H1 (cell line): ENCODE data around the gene SMC6. TPM values are rescaled to one million over a fixed set of nuclear protein-coding genes. Genes with fewer than 3 reads are reported as not detected.

ENCODE experiments used
- CTCF ChIA-PET: fragments of 300-600 bp; sonication (Branson Sonifier 250); formaldehyde crosslinking; loops from one replicate; lab custom pipeline; 2021; ENCODE audit not compliant: partially characterized antibody; lab: Charles Lee
- POLR2A ChIA-PET: fragments of 300-600 bp; sonication (Branson Sonifier 250); formaldehyde crosslinking; loops from one replicate; lab custom pipeline; 2021; ENCODE audit warnings: inconsistent platforms; ENCODE audit not compliant: partially characterized antibody; lab: Charles Lee
- DNase-seq, 2 experiments: peaks; one replicate each; pipeline versions ENCODE4 v3.0.0 to v3.0.0-alpha.2; 2010 to 2022; ENCODE audit warnings: low spot score in 2 of 2, low read depth in 1 of 2, mixed read lengths in 1 of 2
- FAIRE-seq: peaks from 2 replicates; lab custom pipeline; 2011; peaks lifted over from hg19 to GRCh38; lab: Jason Lieb, UNC
- H2AFZ ChIP-seq: 2 replicates; pipeline ENCODE4 v1.8.1; 2012; ENCODE audit warnings: low read length, inconsistent platforms
- H2AK5ac ChIP-seq: 2 replicates; pipeline ENCODE4 v1.6.1; 2013; ENCODE audit warnings: low read depth, low read length
- H2BK120ac ChIP-seq: replicated peaks from 2 replicates; pipeline ENCODE3; 2013; ENCODE audit warnings: low read depth, low read length, inconsistent platforms
- H2BK12ac ChIP-seq: 2 replicates; pipeline ENCODE4 v1.6.1; 2013; ENCODE audit warnings: low read depth, low read length
- H2BK15ac ChIP-seq: 2 replicates; pipeline ENCODE4 v1.6.1; 2013; ENCODE audit warnings: low read length
- H2BK20ac ChIP-seq: 2 replicates; pipeline ENCODE4 v1.6.1; 2013; ENCODE audit warnings: low read length
- H2BK5ac ChIP-seq: 2 replicates; pipeline ENCODE4 v1.6.1; 2013; ENCODE audit warnings: low read depth, low read length
- H3K14ac ChIP-seq: 2 replicates; pipeline ENCODE4 v1.6.1; 2013; ENCODE audit warnings: inconsistent platforms; ENCODE audit not compliant: insufficient read length
- H3K18ac ChIP-seq: 2 replicates; pipeline ENCODE4 v1.6.1; 2013; ENCODE audit warnings: low read length; ENCODE audit errors: extremely low read depth
- H3K23ac ChIP-seq: 2 replicates; pipeline ENCODE4 v1.6.1; 2013; ENCODE audit warnings: inconsistent platforms; ENCODE audit not compliant: insufficient read length
- H3K23me2 ChIP-seq: 2 replicates; pipeline ENCODE4 v1.6.1; 2013; ENCODE audit warnings: low read depth, low read length
- H3K27ac ChIP-seq: 2 replicates; pipeline ENCODE4 v1.6.1; 2011; ENCODE audit warnings: low read depth, low read length, inconsistent platforms
- H3K27me3 ChIP-seq, 4 experiments: replicated peaks in 1 of 4; 1 replicate in 1 of 4; 2 replicates in 3 of 4; pipeline versions ENCODE4 v1.6.1 to v1.8.1; 2011 to 2013; ENCODE audit warnings: low read length in 3 of 4, mild to moderate bottlenecking in 3 of 4, inconsistent platforms in 2 of 4, mixed read lengths in 2 of 4, moderate library complexity in 1 of 4; ENCODE audit not compliant: control insufficient read depth in 3 of 4, insufficient read depth in 3 of 4; ENCODE audit errors: extremely low read depth in 1 of 4
- H3K36me3 ChIP-seq, 4 experiments: 2 replicates each; pipeline versions ENCODE4 v1.6.1 to v1.8.1; 2011 to 2013; ENCODE audit warnings: mild to moderate bottlenecking in 4 of 4, low read length in 3 of 4, moderate library complexity in 2 of 4, control low read depth in 1 of 4, inconsistent platforms in 1 of 4; ENCODE audit not compliant: insufficient read depth in 4 of 4, control insufficient read depth in 2 of 4
- H3K4ac ChIP-seq: replicated peaks from 2 replicates; pipeline ENCODE3; 2013; ENCODE audit warnings: low read length, low read depth, mixed read lengths, inconsistent platforms; ENCODE audit not compliant: insufficient read length
- H3K4me1 ChIP-seq, 4 experiments: replicated peaks in 1 of 4; 1 replicate in 1 of 4; 2 replicates in 3 of 4; pipeline versions ENCODE4 v1.6.1 to v1.8.1; 2011 to 2013; ENCODE audit warnings: low read length in 3 of 4, inconsistent platforms in 2 of 4, mixed read lengths in 1 of 4; ENCODE audit not compliant: insufficient read depth in 4 of 4, control insufficient read depth in 3 of 4
- H3K4me2 ChIP-seq, 2 experiments: 2 replicates each; pipeline versions ENCODE4 v1.6.1 to v1.8.1; 2011 to 2013; ENCODE audit warnings: low read depth in 2 of 2, low read length in 2 of 2, control low read depth in 1 of 2, inconsistent platforms in 1 of 2, mild to moderate bottlenecking in 1 of 2; ENCODE audit not compliant: insufficient read depth in 1 of 2
- H3K4me3 ChIP-seq, 4 experiments: fragments of 200-600, 300-600 bp in 1 of 4; sonication (generic), shearing (Covaris generic), sonication (Bioruptor Twin) in 1 of 4; 2 replicates each; pipeline versions ENCODE4 v1.5.1 to v1.8.1; 2011 to 2016; ENCODE audit warnings: low read length in 4 of 4, low read depth in 3 of 4, control low read depth in 2 of 4, inconsistent platforms in 2 of 4, mild to moderate bottlenecking in 2 of 4, mixed read lengths in 1 of 4, moderate library complexity in 1 of 4; ENCODE audit not compliant: insufficient read depth in 2 of 4; ENCODE audit errors: extremely low read depth in 1 of 4
- H3K56ac ChIP-seq: replicated peaks from 2 replicates; pipeline ENCODE3; 2013; ENCODE audit warnings: low read depth, mild to moderate bottlenecking, mixed read lengths, low read length, inconsistent platforms; ENCODE audit not compliant: insufficient read length
- H3K79me1 ChIP-seq: 2 replicates; pipeline ENCODE4 v1.6.1; 2013; ENCODE audit warnings: low read depth, low read length, control low read depth
- H3K79me2 ChIP-seq, 2 experiments: 2 replicates each; pipeline versions ENCODE4 v1.6.1 to v1.8.1; 2012 to 2013; ENCODE audit warnings: low read length in 2 of 2, mild to moderate bottlenecking in 2 of 2, inconsistent platforms in 1 of 2; ENCODE audit not compliant: insufficient read depth in 2 of 2, control insufficient read depth in 1 of 2
- H3K9ac ChIP-seq, 4 experiments: replicated peaks in 1 of 4; 1 replicate in 1 of 4; 2 replicates in 3 of 4; pipeline versions ENCODE4 v1.6.1 to v1.8.1; 2011 to 2013; ENCODE audit warnings: low read depth in 3 of 4, low read length in 3 of 4, control low read depth in 2 of 4, mild to moderate bottlenecking in 2 of 4, moderate library complexity in 2 of 4, inconsistent platforms in 1 of 4; ENCODE audit errors: extremely low read depth in 1 of 4
- H3K9me3 ChIP-seq, 2 experiments: 2 replicates each; pipeline versions ENCODE4 v1.6.1 to v1.8.1; 2012 to 2013; ENCODE audit warnings: mild to moderate bottlenecking in 2 of 2, moderate library complexity in 2 of 2, control low read depth in 1 of 2, inconsistent platforms in 1 of 2, low read depth in 1 of 2, low read length in 1 of 2, mixed read lengths in 1 of 2; ENCODE audit not compliant: insufficient read depth in 2 of 2
- H4K20me1 ChIP-seq, 2 experiments: replicated peaks in 1 of 2; 2 replicates each; pipeline versions ENCODE3 to v1.8.1; 2011 to 2013; ENCODE audit warnings: inconsistent platforms in 2 of 2, low read length in 2 of 2, mild to moderate bottlenecking in 1 of 2; ENCODE audit not compliant: insufficient read depth in 2 of 2, control insufficient read depth in 1 of 2
- H4K5ac ChIP-seq: 2 replicates; pipeline ENCODE4 v1.6.1; 2013; ENCODE audit warnings: low read length, low read depth, mixed read lengths, inconsistent platforms; ENCODE audit not compliant: insufficient read length
- H4K8ac ChIP-seq: 2 replicates; pipeline ENCODE4 v1.8.0; 2013; ENCODE audit warnings: mild to moderate bottlenecking, moderate library complexity, low read length, inconsistent platforms; ENCODE audit not compliant: insufficient read depth; ENCODE audit errors: extremely low read depth
- H4K91ac ChIP-seq: replicated peaks from 2 replicates; pipeline ENCODE3; 2013; ENCODE audit warnings: low read length, mixed read lengths, inconsistent platforms; ENCODE audit not compliant: insufficient read length
- ASH2L ChIP-seq: fragments of 200-600, 300-600 bp; sonication (generic); IDR thresholded peaks from one replicate; pipeline ENCODE4 v1.7.1; 2017; ENCODE audit warnings: low read length
- BRCA1 ChIP-seq: IDR thresholded peaks from 2 replicates; pipeline ENCODE4 v1.6.1; 2012; ENCODE audit warnings: low read depth, low read length, improper control_type of control experiment
- CHD1 ChIP-seq: IDR thresholded peaks from 2 replicates; pipeline ENCODE4 v1.6.1; 2012; ENCODE audit warnings: low read depth, low read length, improper control_type of control experiment
- KDM1A ChIP-seq: fragments of 200-600, 300-600 bp; sonication (generic); IDR thresholded peaks from 2 replicates; pipeline ENCODE4 v1.7.1; 2016; ENCODE audit warnings: mild to moderate bottlenecking, low read length, borderline replicate concordance
- KDM4A ChIP-seq: IDR thresholded peaks from one replicate; pipeline ENCODE4 v1.7.1; 2012; ENCODE audit warnings: low read depth, mild to moderate bottlenecking, moderate library complexity, low read length, inconsistent platforms; ENCODE audit not compliant: severe bottlenecking
- NANOG ChIP-seq: IDR thresholded peaks from 2 replicates; pipeline ENCODE4 v1.6.1; 2011; ENCODE audit warnings: low read length, low read depth, mild to moderate bottlenecking, inconsistent platforms; ENCODE audit not compliant: insufficient read depth, poor library complexity, severe bottlenecking
- TAF7 ChIP-seq: optimal IDR thresholded peaks from 2 replicates; pipeline ENCODE3; 2011; ENCODE audit warnings: low read depth, mild to moderate bottlenecking, inconsistent platforms, low read length, moderate library complexity, borderline replicate concordance
- TCF12 ChIP-seq: IDR thresholded peaks from 2 replicates; pipeline ENCODE4 v1.6.1; 2011; ENCODE audit warnings: low read depth, mild to moderate bottlenecking, low read length
- WGBS, 2 experiments: shearing (Covaris generic) in 1 of 2; methylation state at CpG; one replicate each; pipeline versions ENCODE4 v1.1.6 to v1.1.7; 2013 to 2015; ENCODE audit warnings: low lambda C conversion rate in 2 of 2, mixed read lengths in 2 of 2, inconsistent platforms in 1 of 2, low coverage in 1 of 2, missing lambda C conversion rate in 1 of 2; ENCODE audit not compliant: insufficient replicate concordance in 2 of 2, insufficient coverage in 1 of 2, insufficient read length in 1 of 2; ENCODE audit errors: extremely low coverage in 1 of 2, missing lambda C conversion rate in 1 of 2; 5-methylcytosine and 5-hydroxymethylcytosine counted together
- polyA plus RNA-seq, 7 experiments: library from polyadenylated mRNA; depleted of rRNA in 3 of 7; stranded (reverse) in 5 of 7; unstranded in 2 of 7; fragments of >200 nt in 5 of 7; fragments of 200-250 nt in 2 of 7; gene quantifications; 1 replicate in 5 of 7; 2 replicates in 1 of 7; 4 replicates in 1 of 7; pipeline versions ENCODE4 v1.2.1 to v1.2.3, GENCODE V29; 2011 to 2013; ENCODE audit warnings: missing spikeins in 2 of 7, mixed read lengths in 2 of 7
- total RNA-seq: library from RNA; stranded (reverse); fragmentation: NEBNext Ultra II Directional; extraction: Animal tissue kit (Norgen Biotek cat#: 25700); gene quantifications from 2 replicates; pipeline ENCODE4 v1.2.1, GENCODE V29; 2021

The SMC6 gene
- total and polyA plus RNA-seq, 2 of the 8 experiments (the other 6 are each of a cell fraction or from before 2014, with no cell fraction given), result 9.7 to 49.5 TPM

DNA sequence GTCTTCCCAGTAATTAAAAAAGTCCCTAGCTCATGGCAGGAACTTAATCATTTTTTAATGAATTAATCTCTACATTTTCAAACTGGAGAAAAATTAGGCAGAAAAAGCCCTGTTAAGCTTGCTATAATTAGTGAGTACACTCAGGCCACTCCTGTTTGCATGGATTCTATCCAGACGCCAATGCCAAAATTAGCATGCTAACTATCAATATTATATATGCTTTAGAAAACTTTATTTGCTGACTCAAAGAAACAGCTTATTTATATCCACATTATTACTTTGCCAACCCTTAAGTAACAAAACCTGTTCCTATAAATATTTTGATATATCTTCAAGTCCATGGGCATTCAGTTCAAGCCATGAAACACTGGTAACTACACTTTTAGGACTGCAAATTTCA is 90.9 kb downstream of the SMC6 start:
- Histone ChIP-seq H2BK5ac (no peak overlapping the region), H3K4ac (no peak overlapping the region), H3K56ac (no peak overlapping the region), H3K36me3 (peaks cover 3 to 41% (median 11%) of the 10 kb centered on the region in 4 experiments; a peak in 7 of 8 replicates), H3K4me1 (no peaks in the 10 kb centered on the region), H2BK120ac (no peak overlapping the region), H3K23ac (no peak overlapping the region), H2BK12ac (no peak overlapping the region), H4K20me1 (no peaks in the 10 kb centered on the region), H4K5ac (no peak overlapping the region), H4K91ac (no peak overlapping the region), H2AK5ac (no peak overlapping the region), H4K8ac (no peak overlapping the region), H3K18ac (no peak overlapping the region), H2BK15ac (no peak overlapping the region), H2AFZ (no peak overlapping the region), H3K27ac (no peak overlapping the region), H3K27me3 (no peaks in the 10 kb centered on the region), H3K9ac (no peak overlapping the region), H3K23me2 (no peaks in the 10 kb centered on the region; the same call in 1 of the 2 replicates), H3K4me3 (no peak overlapping the region), H3K9me3 (no peaks in the 10 kb centered on the region), H3K79me2 (no peaks in the 10 kb centered on the region), H3K14ac (no peak overlapping the region), H3K4me2 (no peak overlapping the region), H3K79me1 (no peaks in the 10 kb centered on the region), H2BK20ac (no peak overlapping the region)
- ChIA-PET CTCF (interaction anchor here (0.6 to 11.1 kb wide), 6 partner anchors 14 to 57 kb away, joined by 3 to 119 read pairs (median 4); no protein-coding TSS in a partner anchor), POLR2A (no interaction called here)
- TF ChIP-seq TAF7 (no peak), BRCA1 (no peak), KDM1A (no peak), KDM4A (no peak), TCF12 (no peak), CHD1 (no peak), NANOG (no peak), ASH2L (no peak)
- FAIRE-seq, result no peak
- 88% methylated on average over 1 of the region's 1 CpG; no CpG with 5 or more reads in 1 of the 2 experiments for WGBS, 2 experiments
- DNase-seq, result no peak
